CD4-positive, alpha-beta T cell treated with Interleukin-17A for 4 hours (primary cell): ENCODE data around the gene AGGF1.
"Not testable (repeated sequence)": the region's sequence is repeated elsewhere in the genome, so short reads cannot be mapped to it uniquely, and the experiment has no call there.

Source experiments
- DNase-seq: peaks from one replicate; pipeline ENCODE4 v3.0.0-alpha.2; 2020; ENCODE audit warnings: mixed read lengths

The AGGF1 gene

GRCh38 chr5:77030097-77031071 lies at the start of gene AGGF1:
AGGF1 (plus strand) TSS chr5:77030404; CDS start chr5:77030767, 363 bp downstream.
- peak; percentile 93 for DNase-seq

GRCh38 chr5:76980518-76981144 lies 49.6 kb upstream of the AGGF1 start:
- DNase-seq, result no peak

GRCh38 chr5:76982450-76982849 lies 47.8 kb upstream of the AGGF1 start:
- no peak for DNase-seq

- DNase-seq, result no peak
These were observed 46.7 kb upstream of the AGGF1 start for GRCh38 chr5:76983468-76983867.

GRCh38 chr5:76986825-76987526 lies 43.2 kb upstream of the AGGF1 start:
- DNase-seq, result no peak

GRCh38 chr5:76990899-76991459 lies 39.2 kb upstream of the AGGF1 start:
- no peak for DNase-seq

GRCh38 chr5:76993436-76993835 lies 36.8 kb upstream of the AGGF1 start:
- not testable (repeated sequence) for DNase-seq

- DNase-seq, result no peak
These were observed 35.9 kb upstream of the AGGF1 start for GRCh38 chr5:76994337-76994736.

GRCh38 chr5:76998251-76998650 lies 32.0 kb upstream of the AGGF1 start:
- not testable (repeated sequence) for DNase-seq

GRCh38 chr5:76999451-76999850 lies 30.8 kb upstream of the AGGF1 start:
- DNase-seq, result no peak

- DNase-seq, result no peak
These were observed 27.0 kb upstream of the AGGF1 start for GRCh38 chr5:77003246-77003645.

GRCh38 chr5:77006124-77006523 lies 24.1 kb upstream of the AGGF1 start:
- DNase-seq, result no peak

GRCh38 chr5:77008413-77008812 lies 21.8 kb upstream of the AGGF1 start:
- DNase-seq, result no peak

- DNase-seq, result no peak
These were observed 20.0 kb upstream of the AGGF1 start for GRCh38 chr5:77010243-77010642.

- DNase-seq, result no peak
These were observed 18.7 kb upstream of the AGGF1 start for GRCh38 chr5:77011498-77011897.

- no peak for DNase-seq
These were observed 17.6 kb upstream of the AGGF1 start for GRCh38 chr5:77012601-77013000.

- DNase-seq, result no peak
These were observed 14.2 kb upstream of the AGGF1 start for GRCh38 chr5:77015938-77016569.

GRCh38 chr5:77016962-77017361 lies 13.2 kb upstream of the AGGF1 start:
- no peak for DNase-seq

GRCh38 chr5:77017668-77018067 lies 12.5 kb upstream of the AGGF1 start:
- DNase-seq, result no peak

- no peak for DNase-seq
These were observed 7.4 kb upstream of the AGGF1 start for GRCh38 chr5:77022511-77023417.

- no peak for DNase-seq
These were observed 5.7 kb upstream of the AGGF1 start for GRCh38 chr5:77024490-77024889.
